Loucy (cell line): Measurements from ENCODE around the gene GC.

Experiments used
- H2AFZ ChIP-seq: fragments of 200-600 bp; sonication (generic); 2 replicates; pipeline ENCODE4 v1.6.0; 2016; ENCODE audit warnings: antibody characterized with exemption, mild to moderate bottlenecking, low read length, moderate library complexity
- H3F3A ChIP-seq: fragments of 200-600 bp; 2 replicates; pipeline ENCODE4 v1.6.0; 2016; ENCODE audit warnings: antibody characterized with exemption, low read depth, mild to moderate bottlenecking
- H3K27me3 ChIP-seq: fragments of 200-600 bp; sonication (generic); 2 replicates; pipeline ENCODE4 v1.6.1; 2014; ENCODE audit warnings: low read length, mild to moderate bottlenecking; ENCODE audit not compliant: insufficient read depth, poor library complexity, severe bottlenecking
- H3K36me3 ChIP-seq: fragments of 200-600 bp; sonication (generic); 2 replicates; pipeline ENCODE4 v1.6.1; 2016; ENCODE audit warnings: low read length; ENCODE audit not compliant: insufficient read depth
- H3K4me1 ChIP-seq: fragments of 200-600 bp; sonication (generic); 2 replicates; pipeline ENCODE4 v1.5.1; 2014; ENCODE audit warnings: low read length, mild to moderate bottlenecking; ENCODE audit not compliant: insufficient read depth, poor library complexity, severe bottlenecking
- H3K4me2 ChIP-seq: fragments of 200-600 bp; sonication (generic); 2 replicates; pipeline ENCODE4 v1.6.0; 2014; ENCODE audit warnings: antibody characterized with exemption, low read length, low read depth, mild to moderate bottlenecking; ENCODE audit not compliant: poor library complexity, severe bottlenecking
- H3K4me3 ChIP-seq: fragments of 200-600 bp; sonication (generic); 2 replicates; pipeline ENCODE4 v1.5.1; 2014; ENCODE audit warnings: low read length, mild to moderate bottlenecking, mixed read lengths; ENCODE audit not compliant: poor library complexity, severe bottlenecking
- H3K79me2 ChIP-seq: fragments of 200-600 bp; sonication (generic); 2 replicates; pipeline ENCODE4 v1.6.1; 2014; ENCODE audit warnings: low read length; ENCODE audit not compliant: insufficient read depth
- H3K9ac ChIP-seq: fragments of 200-600 bp; sonication (generic); 2 replicates; pipeline ENCODE4 v1.6.0; 2014; ENCODE audit warnings: mild to moderate bottlenecking, low read depth, low read length, moderate library complexity; ENCODE audit not compliant: poor library complexity, severe bottlenecking
- H3K9me2 ChIP-seq: fragments of 200-600 bp; sonication (generic); replicated peaks from 2 replicates; pipeline ENCODE4 v1.6.1; 2016; ENCODE audit warnings: low read depth, low read length, mixed read lengths
- H3K9me3 ChIP-seq: fragments of 200-600 bp; sonication (generic); 2 replicates; pipeline ENCODE4 v1.6.1; 2014; ENCODE audit warnings: mild to moderate bottlenecking, antibody characterized with exemption, low read length, low read depth; ENCODE audit not compliant: insufficient read depth
- H4K20me1 ChIP-seq: fragments of 200-600 bp; sonication (generic); 2 replicates; pipeline ENCODE4 v1.6.0; 2014; ENCODE audit warnings: antibody characterized with exemption, low read length, mild to moderate bottlenecking; ENCODE audit not compliant: insufficient read depth, poor library complexity, severe bottlenecking
- CTCF ChIP-seq: fragments of 200-600 bp; sonication (generic); conservative IDR thresholded peaks from 2 replicates; pipeline ENCODE4 v1.5.1; 2014; ENCODE audit warnings: mild to moderate bottlenecking, antibody characterized with exemption, low read length
- EZH2phosphoT487 ChIP-seq: fragments of 200-600 bp; IDR thresholded peaks from 2 replicates; pipeline ENCODE4 v1.6.1; 2018; ENCODE audit warnings: antibody characterized with exemption, mild to moderate bottlenecking, moderate library complexity, borderline replicate concordance

The GC gene

GRCh38 chr4:71775449-71775848 is 8.4 kb downstream of the GC start:
- H3K9me3 ChIP-seq: no peaks in the 10 kb centered on the region
- H3K9ac ChIP-seq: no peak overlapping the region
- no peak overlapping the region for H3K4me2 ChIP-seq
- H4K20me1 ChIP-seq: no peaks in the 10 kb centered on the region
- TF ChIP-seq CTCF: no peak
- no peak for TF ChIP-seq EZH2phosphoT487
- H3K27me3 ChIP-seq: no peaks in the 10 kb centered on the region
- no peak overlapping the region for H3K4me3 ChIP-seq
- no peak overlapping the region for H2AFZ ChIP-seq
- no peaks in the 10 kb centered on the region for H3K36me3 ChIP-seq
- H3K9me2 ChIP-seq: no peaks in the 10 kb centered on the region
- H3K4me1 ChIP-seq: no peaks in the 10 kb centered on the region
- no peaks in the 10 kb centered on the region for H3F3A ChIP-seq
- no peaks in the 10 kb centered on the region for H3K79me2 ChIP-seq

- no peaks in the 10 kb centered on the region for H3F3A ChIP-seq
- no peaks in the 10 kb centered on the region for H3K79me2 ChIP-seq
- H4K20me1 ChIP-seq: no peaks in the 10 kb centered on the region
- no peak overlapping the region for H2AFZ ChIP-seq
- no peaks in the 10 kb centered on the region for H3K9me3 ChIP-seq
- no peak overlapping the region for H3K4me3 ChIP-seq
- TF ChIP-seq CTCF (no peak), EZH2phosphoT487 (no peak)
- no peaks in the 10 kb centered on the region for H3K36me3 ChIP-seq
- H3K4me1 ChIP-seq: no peaks in the 10 kb centered on the region
- no peaks in the 10 kb centered on the region for H3K9me2 ChIP-seq
- no peak overlapping the region for H3K4me2 ChIP-seq
- no peaks in the 10 kb centered on the region for H3K27me3 ChIP-seq
- no peak overlapping the region for H3K9ac ChIP-seq
These were observed 9.7 kb downstream of the GC start for GRCh38 chr4:71774136-71774535.

DNA sequence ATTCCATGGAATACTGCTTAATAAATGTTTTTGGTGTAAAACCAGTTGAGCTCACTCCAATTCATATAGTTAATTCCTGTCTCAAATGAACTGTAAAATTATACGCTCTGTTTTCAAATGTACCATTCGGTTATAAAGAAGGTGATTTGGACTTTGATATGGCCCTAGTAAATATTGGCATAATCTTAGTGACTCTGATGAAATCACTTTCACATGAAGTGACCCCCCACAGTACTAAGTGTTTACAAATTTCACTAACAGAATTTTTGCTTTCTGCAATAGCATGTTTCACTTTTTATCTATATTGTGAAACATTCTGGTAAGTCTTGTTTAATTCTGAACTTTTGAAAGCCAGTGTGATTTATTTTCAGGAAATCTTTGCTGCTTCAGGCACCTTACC is 10.9 kb downstream of the GC start:
- H3K4me1 ChIP-seq: no peaks in the 10 kb centered on the region

More for the DNA sequence above, 10.9 kb downstream of the GC start:
- Histone ChIP-seq H3K36me3 (no peaks in the 10 kb centered on the region), H3F3A (no peaks in the 10 kb centered on the region), H3K27me3 (no peaks in the 10 kb centered on the region), H3K9ac (no peak overlapping the region), H2AFZ (no peak overlapping the region), H3K9me3 (no peaks in the 10 kb centered on the region), H3K9me2 (no peaks in the 10 kb centered on the region), H3K4me2 (no peak overlapping the region), H3K4me3 (no peak overlapping the region), H4K20me1 (no peaks in the 10 kb centered on the region), H3K79me2 (no peaks in the 10 kb centered on the region)
- no peak for TF ChIP-seq EZH2phosphoT487
- no peak for TF ChIP-seq CTCF
